Cardiac fibroblast (primary cell): Measurements from ENCODE around the gene NCOA7.
A peak's percentile ranks its signal among the peaks of the same experiment; 100 is the strongest.

ENCODE experiments used
- DNase-seq, 2 donors: peaks; one replicate each; pipeline versions ENCODE4 v3.0.0 to v3.0.0-alpha.2; 2010; ENCODE audit warnings: low read depth in 2 of 2
- H3K4me3 ChIP-seq, 2 donors: replicated peaks in 1 of 2; 1 replicate in 1 of 2; 2 replicates in 1 of 2; pipeline ENCODE4 v1.5.1; 2011; ENCODE audit warnings: low read depth in 2 of 2, low read length in 2 of 2, mild to moderate bottlenecking in 2 of 2, moderate library complexity in 1 of 2
- CTCF ChIP-seq: IDR thresholded peaks from one replicate; pipeline ENCODE4 v1.5.1; 2011; ENCODE audit warnings: low read depth, mild to moderate bottlenecking, low read length, inconsistent platforms

Gene NCOA7

GRCh38 chr6:125754566-125754965 is 36.2 kb upstream of the NCOA7 start:
- no peak overlapping the region for H3K4me3 ChIP-seq
- DNase-seq, result no peak
- no peak for TF ChIP-seq CTCF

- TF ChIP-seq CTCF, result peak; percentile 21
- DNase-seq, result no peak
- no peak overlapping the region for H3K4me3 ChIP-seq
Measured at GRCh38 chr6:125759184-125759902, 31.4 kb upstream of the NCOA7 start.

- no peak for TF ChIP-seq CTCF
- no peak for DNase-seq
- no peak overlapping the region for H3K4me3 ChIP-seq
Measured at GRCh38 chr6:125759959-125760457, 30.8 kb upstream of the NCOA7 start.

- no peak for TF ChIP-seq CTCF
- peak in 1 of 2 donors; percentile 14 for DNase-seq
- H3K4me3 ChIP-seq, result no peak overlapping the region
Measured at GRCh38 chr6:125764121-125764671, 26.6 kb upstream of the NCOA7 start.

GRCh38 chr6:125765944-125766343 is 24.8 kb upstream of the NCOA7 start:
- no peak overlapping the region for H3K4me3 ChIP-seq
- TF ChIP-seq CTCF, result no peak
- DNase-seq, result no peak

- H3K4me3 ChIP-seq, result no peak overlapping the region
- no peak for TF ChIP-seq CTCF
- DNase-seq, result no peak
Measured at GRCh38 chr6:125766641-125767040, 24.1 kb upstream of the NCOA7 start.
